ENCODE data around the gene DHX58. TPM values are rescaled to one million over a fixed set of nuclear protein-coding genes. Genes with fewer than 3 reads are reported as not detected.

DHX58 gene
- total RNA-seq, 2 donors from 2014 or later, result 13.7 to 18.5 TPM

GRCh38 chr17:42131981-42132432 is 19.5 kb upstream of the DHX58 start:
- peaks cover 25 to 55% of the 10 kb centered on the region in 2 donors for H3K4me1 ChIP-seq (ENCODE audit: control insufficient read depth in 1 of 2, low read depth in 2 of 2)
- TF ChIP-seq CTCF (IDR thresholded peaks at IDR 0.05), result no peak

GRCh38 chr17:42131232-42131631 is 18.7 kb upstream of the DHX58 start:
- peaks cover 31% of the 10 kb centered on the region for H3K36me3 ChIP-seq
- H3K27ac ChIP-seq, result peak overlapping the region in 1 of 2 donors; percentile 14
- ATAC-seq (ENCODE audit: insufficient number of reproducible peaks, low FRiP score, low read depth) (no peak), DNase-seq (ENCODE audit: low spot score) (no peak)
- no peaks in the 10 kb centered on the region for H3K9me3 ChIP-seq
- H3K4me3 ChIP-seq, result no peak overlapping the region
- TF ChIP-seq CTCF (IDR thresholded peaks at IDR 0.05), result no peak
- no peaks in the 10 kb centered on the region for H3K27me3 ChIP-seq (replicated peaks; ENCODE audit: insufficient read depth)
- peaks cover 20 to 47% of the 10 kb centered on the region in 2 donors for H3K4me1 ChIP-seq (ENCODE audit: control insufficient read depth in 1 of 2, low read depth in 2 of 2)

More at GRCh38 chr17:42131981-42132432, 19.5 kb upstream of the DHX58 start:
- H3K27ac ChIP-seq, result peak overlapping the region in 1 of 2 donors; percentile 14
- ATAC-seq (ENCODE audit: insufficient number of reproducible peaks, low FRiP score, low read depth), result no peak
- no peaks in the 10 kb centered on the region for H3K9me3 ChIP-seq
- no peaks in the 10 kb centered on the region for H3K27me3 ChIP-seq (replicated peaks; ENCODE audit: insufficient read depth)
- peaks cover 34% of the 10 kb centered on the region for H3K36me3 ChIP-seq
- no peak overlapping the region for H3K4me3 ChIP-seq
- no peak for DNase-seq (ENCODE audit: low spot score)

GRCh38 chr17:42130310-42130936 is 17.9 kb upstream of the DHX58 start:
- H3K27ac ChIP-seq, result peak overlapping the region in 1 of 2 donors; percentile 37
- H3K36me3 ChIP-seq, result peaks cover 38% of the 10 kb centered on the region
- no peak for ATAC-seq (ENCODE audit: insufficient number of reproducible peaks, low FRiP score, low read depth)

GRCh38 chr17:42129109-42129837 is 16.8 kb upstream of the DHX58 start:
- no peak for TF ChIP-seq CTCF (IDR thresholded peaks at IDR 0.05)
- no peak overlapping the region for H3K4me3 ChIP-seq
- no peak for DNase-seq (ENCODE audit: low spot score)
- peak overlapping the region in 1 of 2 donors; percentile 37 for H3K27ac ChIP-seq
- H3K36me3 ChIP-seq, result peaks cover 38% of the 10 kb centered on the region
- peaks cover 20 to 34% of the 10 kb centered on the region in 2 donors for H3K4me1 ChIP-seq (ENCODE audit: control insufficient read depth in 1 of 2, low read depth in 2 of 2)
- no peaks in the 10 kb centered on the region for H3K9me3 ChIP-seq
- no peaks in the 10 kb centered on the region for H3K27me3 ChIP-seq (replicated peaks; ENCODE audit: insufficient read depth)
- ATAC-seq (ENCODE audit: insufficient number of reproducible peaks, low FRiP score, low read depth), result no peak

More at GRCh38 chr17:42130310-42130936, 17.9 kb upstream of the DHX58 start:
- Histone ChIP-seq H3K4me3 (no peak overlapping the region), H3K27me3 (replicated peaks; ENCODE audit: insufficient read depth) (no peaks in the 10 kb centered on the region), H3K9me3 (no peaks in the 10 kb centered on the region), H3K4me1 (ENCODE audit: control insufficient read depth in 1 of 2, low read depth in 2 of 2) (peaks cover 20 to 39% of the 10 kb centered on the region in 2 donors)
- no peak for DNase-seq (ENCODE audit: low spot score)
- TF ChIP-seq CTCF (IDR thresholded peaks at IDR 0.05), result no peak

- H3K27ac ChIP-seq, result no peak overlapping the region
- ATAC-seq (ENCODE audit: insufficient number of reproducible peaks, low FRiP score, low read depth) (no peak), DNase-seq (ENCODE audit: low spot score) (no peak)
- H3K36me3 ChIP-seq, result peaks cover 38% of the 10 kb centered on the region
- peaks cover 9 to 18% of the 10 kb centered on the region in 2 donors for H3K4me1 ChIP-seq (ENCODE audit: control insufficient read depth in 1 of 2, low read depth in 2 of 2)
- no peak overlapping the region for H3K4me3 ChIP-seq
- H3K27me3 ChIP-seq (replicated peaks; ENCODE audit: insufficient read depth), result no peaks in the 10 kb centered on the region
- TF ChIP-seq CTCF (IDR thresholded peaks at IDR 0.05), result no peak
- no peaks in the 10 kb centered on the region for H3K9me3 ChIP-seq
Measured at GRCh38 chr17:42127414-42127813, 14.9 kb upstream of the DHX58 start.
